Keratinocyte (primary cell): ENCODE results near the gene RAB11FIP4. TPM values are rescaled to one million over a fixed set of nuclear protein-coding genes. Genes with fewer than 3 reads are reported as not detected.

Source experiments
- DNase-seq: peaks from one replicate; pipeline ENCODE4 v3.0.0-alpha.2; 2011; ENCODE audit warnings: low read depth, missing footprints, low spot score
- FAIRE-seq: peaks from 2 replicates; lab custom pipeline; 2011; peaks lifted over from hg19 to GRCh38; lab: Jason Lieb, UNC
- H2AFZ ChIP-seq: 2 replicates; pipeline ENCODE4 v1.6.0; 2012; ENCODE audit warnings: low read length, control low read depth, inconsistent platforms; ENCODE audit not compliant: control insufficient read depth
- H3K27ac ChIP-seq: 2 replicates; pipeline ENCODE4 v1.5.1; 2011; ENCODE audit warnings: low read length; ENCODE audit not compliant: control insufficient read depth, insufficient read depth
- H3K27me3 ChIP-seq: 3 replicates; pipeline ENCODE4 v1.6.0; 2011; ENCODE audit warnings: low read length; ENCODE audit not compliant: control insufficient read depth, insufficient read depth; ENCODE audit errors: extremely low read depth
- H3K36me3 ChIP-seq, 2 experiments: 2 replicates in 1 of 2; 3 replicates in 1 of 2; pipeline ENCODE4 v1.5.1; 2011; ENCODE audit warnings: low read length in 2 of 2, mild to moderate bottlenecking in 1 of 2; ENCODE audit not compliant: control insufficient read depth in 2 of 2, insufficient read depth in 2 of 2; ENCODE audit errors: extremely low read depth in 1 of 2
- H3K4me1 ChIP-seq: 3 replicates; pipeline ENCODE4 v1.5.1; 2011; ENCODE audit warnings: low read length; ENCODE audit not compliant: control insufficient read depth, insufficient read depth; ENCODE audit errors: extremely low read depth
- H3K4me2 ChIP-seq: 3 replicates; pipeline ENCODE4 v1.6.0; 2011; ENCODE audit warnings: low read depth, low read length; ENCODE audit not compliant: control insufficient read depth, insufficient read depth; ENCODE audit errors: extremely low read depth
- H3K4me3 ChIP-seq, 3 experiments: fragments of 200-600 bp in 1 of 3; sonication (generic) in 1 of 3; 2 replicates in 2 of 3; 3 replicates in 1 of 3; pipeline ENCODE4 v1.5.1; 2011 to 2016; ENCODE audit warnings: low read length in 3 of 3, mild to moderate bottlenecking in 3 of 3, control low read depth in 2 of 3, inconsistent platforms in 1 of 3, low read depth in 1 of 3, mixed read lengths in 1 of 3, mixed run types in 1 of 3, moderate library complexity in 1 of 3; ENCODE audit not compliant: control insufficient read depth in 2 of 3, insufficient read depth in 2 of 3; ENCODE audit errors: extremely low read depth in 1 of 3
- H3K79me2 ChIP-seq: 2 replicates; pipeline ENCODE4 v1.6.0; 2012; ENCODE audit warnings: low read length; ENCODE audit not compliant: control insufficient read depth, insufficient read depth
- H3K9ac ChIP-seq: 3 replicates; pipeline ENCODE4 v1.6.0; 2011; ENCODE audit warnings: low read length; ENCODE audit not compliant: control insufficient read depth, insufficient read depth; ENCODE audit errors: extremely low read depth
- H3K9me1 ChIP-seq: 3 replicates; pipeline ENCODE4 v1.6.0; 2011; ENCODE audit warnings: low read length; ENCODE audit not compliant: control insufficient read depth, insufficient read depth; ENCODE audit errors: extremely low read depth
- H3K9me3 ChIP-seq: 2 replicates; pipeline ENCODE4 v1.5.1; 2012; ENCODE audit warnings: low read depth, low read length; ENCODE audit not compliant: control insufficient read depth
- H4K20me1 ChIP-seq: 3 replicates; pipeline ENCODE4 v1.6.0; 2011; ENCODE audit warnings: low read length; ENCODE audit not compliant: control insufficient read depth, insufficient read depth; ENCODE audit errors: extremely low read depth
- EZH2 ChIP-seq: IDR thresholded peaks from one replicate; pipeline ENCODE4 v1.6.1; 2012; ENCODE audit warnings: inconsistent platforms, mild to moderate bottlenecking, low read length, moderate library complexity
- dilution Hi-C: fragments of 300-500 bp; cut with MboI; formaldehyde crosslinking; loops from one replicate; pipeline ENCODE4 v1.7.0; 2020; ENCODE audit warnings: low sequenced_read_pairs; ENCODE audit not compliant: extremely low pct_ligation_motif_present
- polyA plus RNA-seq, 5 experiments: library from polyadenylated mRNA; depleted of rRNA in 3 of 5; stranded (reverse) in 3 of 5; stranded (forward) in 1 of 5; unstranded in 1 of 5; fragments of >200 nt; gene quantifications; 1 replicate in 1 of 5; 2 replicates in 3 of 5; 3 replicates in 1 of 5; pipeline versions ENCODE4 v1.2.1 to v1.2.3, GENCODE V29; 2011 to 2012; ENCODE audit warnings: missing spikeins in 2 of 5, low read depth in 1 of 5, low replicate concordance in 1 of 5
- TF ChIP-seq, protein P1 (sequence below), 3 experiments: IDR thresholded peaks in 1 of 3; conservative IDR thresholded peaks in 1 of 3; optimal IDR thresholded peaks in 1 of 3; 2 replicates in 2 of 3; 3 replicates in 1 of 3; pipeline versions ENCODE3 to v1.5.1; 2011; ENCODE audit warnings: low read length in 3 of 3, mild to moderate bottlenecking in 3 of 3, moderate library complexity in 2 of 3, control low read depth in 1 of 3, inconsistent platforms in 1 of 3; ENCODE audit not compliant: insufficient read depth in 2 of 3; ENCODE audit errors: extremely low read depth in 1 of 3

Gene RAB11FIP4
- polyA plus RNA-seq, 1 donor (not counting 4 experiments of a cell fraction or from before 2014, with no cell fraction given), result 9.1 TPM

DNA sequence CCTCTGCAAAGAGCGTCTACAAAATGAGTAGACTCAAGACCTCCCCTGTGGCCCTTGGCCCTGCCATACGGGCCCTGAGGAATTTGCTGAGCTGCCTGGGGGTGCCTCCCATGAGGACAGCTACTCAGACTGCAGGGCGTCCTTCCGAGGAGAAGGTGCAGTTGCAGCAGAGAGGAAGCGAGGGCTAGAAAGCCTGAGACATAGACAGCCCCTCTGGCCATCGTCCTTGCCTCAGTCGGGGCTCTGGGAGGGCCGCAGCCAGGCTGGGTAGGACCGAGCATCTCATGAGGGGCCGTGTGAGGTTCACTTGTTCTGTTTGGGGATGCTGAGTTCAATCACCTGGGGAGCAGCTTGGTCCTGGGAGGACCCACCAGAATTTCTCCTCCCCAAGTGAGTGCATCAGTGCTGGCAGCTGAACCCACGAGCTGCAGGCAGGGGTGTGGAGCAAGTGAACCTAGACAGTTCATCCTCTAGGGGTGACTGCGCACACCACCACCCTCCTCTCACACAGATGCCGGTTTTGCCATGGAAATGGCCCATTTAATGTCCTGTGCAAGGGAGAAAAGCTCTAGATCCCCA lies 20.3 kb downstream of the RAB11FIP4 start:
- H3K27ac ChIP-seq, result no peak overlapping the region

GRCh38 chr17:31412511-31412910 lies 21.0 kb downstream of the RAB11FIP4 start:
- DNase-seq (no peak), FAIRE-seq (no peak)
- dilution Hi-C loops, result no loop called here

More for the DNA sequence above, 20.3 kb downstream of the RAB11FIP4 start:
- DNase-seq (no peak), FAIRE-seq (no peak)
- Histone ChIP-seq H3K27me3 (peaks cover 21% of the 10 kb centered on the region), H3K36me3 (no peaks in the 10 kb centered on the region), H3K9ac (no peak overlapping the region), H3K4me3 (no peak overlapping the region), H3K4me1 (no peaks in the 10 kb centered on the region), H3K9me1 (no peaks in the 10 kb centered on the region), H3K79me2 (no peaks in the 10 kb centered on the region), H2AFZ (no peak overlapping the region), H3K4me2 (no peak overlapping the region), H3K9me3 (no peaks in the 10 kb centered on the region), H4K20me1 (no peaks in the 10 kb centered on the region)
- dilution Hi-C loops, result no loop called here
- TF ChIP-seq EZH2, result no peak

More at GRCh38 chr17:31412511-31412910, 21.0 kb downstream of the RAB11FIP4 start:
- TF ChIP-seq, protein P1, sequence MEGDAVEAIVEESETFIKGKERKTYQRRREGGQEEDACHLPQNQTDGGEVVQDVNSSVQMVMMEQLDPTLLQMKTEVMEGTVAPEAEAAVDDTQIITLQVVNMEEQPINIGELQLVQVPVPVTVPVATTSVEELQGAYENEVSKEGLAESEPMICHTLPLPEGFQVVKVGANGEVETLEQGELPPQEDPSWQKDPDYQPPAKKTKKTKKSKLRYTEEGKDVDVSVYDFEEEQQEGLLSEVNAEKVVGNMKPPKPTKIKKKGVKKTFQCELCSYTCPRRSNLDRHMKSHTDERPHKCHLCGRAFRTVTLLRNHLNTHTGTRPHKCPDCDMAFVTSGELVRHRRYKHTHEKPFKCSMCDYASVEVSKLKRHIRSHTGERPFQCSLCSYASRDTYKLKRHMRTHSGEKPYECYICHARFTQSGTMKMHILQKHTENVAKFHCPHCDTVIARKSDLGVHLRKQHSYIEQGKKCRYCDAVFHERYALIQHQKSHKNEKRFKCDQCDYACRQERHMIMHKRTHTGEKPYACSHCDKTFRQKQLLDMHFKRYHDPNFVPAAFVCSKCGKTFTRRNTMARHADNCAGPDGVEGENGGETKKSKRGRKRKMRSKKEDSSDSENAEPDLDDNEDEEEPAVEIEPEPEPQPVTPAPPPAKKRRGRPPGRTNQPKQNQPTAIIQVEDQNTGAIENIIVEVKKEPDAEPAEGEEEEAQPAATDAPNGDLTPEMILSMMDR (optimal IDR thresholded peaks at IDR 0.05 in 1 of 3, IDR thresholded peaks at IDR 0.05 in 1 of 3, conservative IDR thresholded peaks at IDR 0.05 in 1 of 3; ENCODE audit: extremely low read depth in 1 of 3, insufficient read depth in 2 of 3, low read length in 3 of 3), result no peak
- TF ChIP-seq EZH2, result no peak
- Histone ChIP-seq H3K9me1 (no peaks in the 10 kb centered on the region), H3K9ac (no peak overlapping the region), H3K27ac (no peak overlapping the region), H3K4me2 (no peak overlapping the region), H2AFZ (no peak overlapping the region), H3K27me3 (peaks cover 21% of the 10 kb centered on the region), H4K20me1 (no peaks in the 10 kb centered on the region), H3K4me3 (no peak overlapping the region), H3K36me3 (no peaks in the 10 kb centered on the region), H3K9me3 (no peaks in the 10 kb centered on the region), H3K4me1 (no peaks in the 10 kb centered on the region), H3K79me2 (no peaks in the 10 kb centered on the region)
